ENCODE measurements around the gene AKAP13.
"Not testable (repeated sequence)": the region's sequence is repeated elsewhere in the genome, so short reads cannot be mapped to it uniquely, and the experiment has no call there.

The AKAP13 gene

GRCh38 chr15:85482894-85483293, 102.5 kb downstream of the AKAP13 start:
- no peak for DNase-seq

- not testable (repeated sequence) for DNase-seq
These were observed 103.6 kb downstream of the AKAP13 start for GRCh38 chr15:85483955-85484354.

DNA sequence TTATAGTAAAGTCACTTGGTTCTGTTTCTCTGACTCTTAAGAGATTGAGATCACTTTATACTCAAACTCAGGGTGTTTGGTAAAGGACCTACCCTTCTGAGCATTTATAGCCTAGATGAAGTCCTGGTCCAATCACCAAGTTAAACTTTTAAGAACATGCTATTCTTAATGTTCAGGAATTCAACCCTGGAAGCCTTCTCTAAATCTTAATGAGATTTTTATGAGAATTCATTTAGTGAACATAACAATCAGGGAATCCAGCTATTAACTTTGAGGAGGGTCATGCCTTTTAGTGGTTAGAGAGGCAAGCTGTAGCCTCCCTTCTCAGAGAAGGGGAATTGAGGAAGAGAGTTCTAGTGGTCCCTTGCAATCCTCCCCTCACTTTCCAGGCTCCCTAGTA, 104.5 kb downstream of the AKAP13 start:
- not testable (repeated sequence) for DNase-seq

GRCh38 chr15:85485956-85486567, 105.7 kb downstream of the AKAP13 start:
- peak; percentile 62 for DNase-seq

DNA sequence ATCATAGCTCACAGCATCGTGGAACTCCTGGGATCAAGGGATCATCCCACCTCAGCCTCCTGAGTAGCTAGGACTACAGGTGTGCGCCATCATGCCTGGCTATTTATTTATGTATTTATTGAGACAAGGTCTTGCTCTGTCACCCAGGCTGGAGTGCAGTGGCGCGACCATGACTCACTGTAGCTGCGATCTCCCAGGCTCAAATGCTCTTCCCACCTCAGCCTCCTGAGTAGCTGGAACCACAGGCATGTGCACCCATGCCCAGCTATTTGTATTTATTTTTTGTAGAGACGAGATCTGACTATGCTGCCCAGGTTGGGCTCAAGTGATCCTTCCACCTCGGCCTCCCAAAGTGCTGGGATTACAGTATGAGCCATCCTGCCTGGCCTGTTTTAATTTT, 107.4 kb downstream of the AKAP13 start:
- DNase-seq, result not testable (repeated sequence)

DNA sequence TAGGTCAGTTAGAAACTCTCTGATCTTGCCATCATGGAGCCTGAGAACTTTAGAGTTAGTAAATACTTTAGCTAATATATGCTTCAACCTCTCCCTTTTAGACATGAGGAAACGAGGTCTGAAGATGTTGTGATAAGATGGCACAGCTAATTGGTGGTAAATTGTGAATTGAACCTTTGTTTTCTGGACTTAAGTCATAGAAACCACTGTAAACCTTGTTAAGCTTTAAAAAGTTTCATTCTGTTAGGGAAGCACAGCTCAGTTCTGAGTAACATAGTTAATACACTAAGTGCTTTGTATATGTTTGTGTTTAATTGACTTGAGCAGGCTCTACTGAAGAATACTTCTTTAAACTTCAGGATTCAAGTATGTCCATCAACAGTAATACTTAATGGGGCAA, 108.6 kb downstream of the AKAP13 start:
- no peak for DNase-seq

GRCh38 chr15:85489773-85490493, 109.5 kb downstream of the AKAP13 start:
- DNase-seq, result no peak

DNA sequence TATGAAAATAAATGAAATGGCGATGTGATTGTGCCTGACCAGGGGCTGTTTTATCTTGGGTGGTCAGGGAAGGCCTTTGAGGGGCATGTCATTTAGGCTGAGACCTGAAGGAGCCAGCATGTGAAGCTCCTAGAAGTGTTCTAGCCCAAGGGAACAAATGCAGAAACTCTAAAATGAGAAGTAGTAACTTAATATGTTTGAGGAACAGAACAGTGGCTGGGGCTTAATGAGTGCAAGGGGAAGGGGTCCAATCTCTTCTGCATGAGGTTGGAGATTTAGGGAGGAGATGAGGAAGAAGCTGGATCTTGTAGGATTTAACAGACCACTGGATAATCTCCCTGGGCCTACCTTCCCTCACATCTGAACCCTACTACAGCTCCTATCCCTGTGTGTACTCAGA, 110.5 kb downstream of the AKAP13 start:
- no peak for DNase-seq

GRCh38 chr15:85491691-85492090, 111.3 kb downstream of the AKAP13 start:
- DNase-seq, result no peak

- DNase-seq, result no peak
These were observed 112.0 kb downstream of the AKAP13 start for GRCh38 chr15:85492406-85492805.

DNA sequence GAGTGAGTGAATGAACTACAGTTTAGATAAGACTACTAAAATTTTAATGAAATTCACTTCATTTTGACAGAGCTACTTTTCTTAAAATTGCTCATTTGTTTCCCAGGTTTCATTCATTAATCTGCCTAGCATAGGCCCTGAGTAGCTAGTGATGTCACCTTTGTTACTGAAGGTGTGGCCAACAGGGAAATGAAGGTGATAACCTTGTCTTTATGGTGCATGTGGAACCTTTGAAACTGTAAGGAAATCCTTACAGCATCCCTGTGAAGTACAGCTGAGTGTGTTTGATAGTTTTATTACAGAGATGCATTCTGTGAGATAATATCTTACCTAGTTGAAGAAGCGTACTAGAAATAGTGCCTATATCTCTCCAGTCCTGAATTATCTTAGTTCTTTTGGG, 112.9 kb downstream of the AKAP13 start:
- DNase-seq, result no peak

- DNase-seq, result no peak
These were observed 113.8 kb downstream of the AKAP13 start for GRCh38 chr15:85494048-85494777.

DNA sequence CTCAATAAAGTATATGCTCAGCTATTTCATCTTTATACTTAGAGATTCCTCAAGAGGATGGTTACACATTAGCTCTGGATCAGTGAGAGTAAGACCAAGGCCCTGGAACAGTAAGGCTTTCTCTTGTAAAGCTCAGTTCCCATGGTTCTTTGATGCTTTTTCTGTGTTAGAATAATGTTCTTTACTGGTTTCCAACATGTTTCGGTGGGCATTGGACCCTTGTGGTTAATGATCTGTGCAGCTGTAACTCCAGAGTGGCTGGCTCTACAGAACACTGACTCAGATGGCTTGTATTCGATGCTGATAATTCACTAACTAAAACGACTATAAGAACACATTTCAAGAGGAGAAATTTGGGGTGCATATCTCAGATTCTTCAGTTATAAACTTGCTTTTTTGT, 114.7 kb downstream of the AKAP13 start:
- DNase-seq, result no peak

- no peak for DNase-seq
These were observed 115.1 kb downstream of the AKAP13 start for GRCh38 chr15:85495544-85495943.

DNA sequence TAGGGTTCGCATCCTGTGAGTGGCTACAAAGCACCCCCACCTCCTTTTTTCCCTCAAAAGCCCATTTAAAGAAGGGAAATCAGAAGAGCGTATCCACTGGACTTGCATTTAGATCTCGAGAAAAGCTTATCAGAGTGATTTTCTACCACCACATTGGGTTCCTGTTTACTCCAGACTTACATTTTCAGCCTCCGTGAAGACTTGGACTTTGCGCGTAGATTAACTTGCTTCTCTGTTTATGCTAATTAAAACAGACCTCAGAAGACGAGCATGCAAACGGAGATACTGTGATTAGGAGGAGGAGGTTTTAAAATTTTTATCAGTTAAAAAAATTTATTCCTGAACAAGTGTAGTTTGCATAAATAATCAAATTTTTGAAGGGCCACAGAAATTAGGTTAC, 115.7 kb downstream of the AKAP13 start:
- DNase-seq, result no peak

GRCh38 chr15:85496551-85497171, 116.3 kb downstream of the AKAP13 start:
- no peak for DNase-seq

DNA sequence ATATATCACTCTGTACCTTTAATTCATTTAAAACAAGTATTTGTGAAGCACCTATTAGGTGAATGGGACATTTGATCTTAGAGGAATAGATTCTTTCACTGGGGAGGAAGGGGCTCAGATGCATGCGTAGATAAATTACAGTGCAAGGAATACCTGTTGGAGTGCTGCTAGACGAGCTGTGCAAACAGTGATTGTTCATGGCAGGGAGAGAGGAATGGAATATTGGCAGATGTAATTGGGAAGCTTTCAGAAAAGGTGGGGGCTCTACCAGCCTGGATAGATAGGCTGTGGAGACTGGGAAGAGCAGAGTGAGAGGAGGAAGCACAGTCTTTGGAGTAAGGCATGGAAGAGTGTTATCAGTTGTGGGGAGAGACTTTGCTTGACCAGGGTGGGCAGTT, 116.8 kb downstream of the AKAP13 start:
- DNase-seq, result no peak

- no peak for DNase-seq
These were observed 118.1 kb downstream of the AKAP13 start for GRCh38 chr15:85498471-85498870.

DNA sequence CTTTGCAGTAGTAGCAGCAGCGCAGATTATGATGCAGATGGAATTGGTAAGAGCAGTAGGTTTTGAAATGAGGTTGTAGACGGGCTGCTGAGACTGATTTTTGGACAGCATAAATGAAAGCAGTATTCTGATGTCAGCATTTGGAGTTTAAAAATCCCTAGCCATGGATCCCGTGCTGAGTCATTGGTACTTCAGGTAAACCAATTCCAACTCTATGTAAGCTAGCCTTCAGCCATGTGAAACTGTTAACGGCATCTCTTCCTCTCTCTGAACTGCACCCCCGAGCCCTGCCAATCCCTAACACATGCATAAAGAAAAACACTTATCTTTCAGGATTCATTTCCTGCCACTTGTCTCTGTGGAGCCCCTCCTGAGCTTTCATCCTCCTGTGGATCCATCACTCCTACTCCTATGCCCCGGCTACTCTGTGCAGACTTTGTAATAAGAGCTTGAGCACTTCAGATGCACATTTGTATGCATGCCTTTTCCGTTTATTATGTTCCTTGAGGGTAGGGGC, 119.0 kb downstream of the AKAP13 start:
- DNase-seq, result no peak

GRCh38 chr15:85500060-85500708, 119.8 kb downstream of the AKAP13 start:
- no peak for DNase-seq

GRCh38 chr15:85500729-85501128, 120.3 kb downstream of the AKAP13 start:
- peak; percentile 81 for DNase-seq

DNA sequence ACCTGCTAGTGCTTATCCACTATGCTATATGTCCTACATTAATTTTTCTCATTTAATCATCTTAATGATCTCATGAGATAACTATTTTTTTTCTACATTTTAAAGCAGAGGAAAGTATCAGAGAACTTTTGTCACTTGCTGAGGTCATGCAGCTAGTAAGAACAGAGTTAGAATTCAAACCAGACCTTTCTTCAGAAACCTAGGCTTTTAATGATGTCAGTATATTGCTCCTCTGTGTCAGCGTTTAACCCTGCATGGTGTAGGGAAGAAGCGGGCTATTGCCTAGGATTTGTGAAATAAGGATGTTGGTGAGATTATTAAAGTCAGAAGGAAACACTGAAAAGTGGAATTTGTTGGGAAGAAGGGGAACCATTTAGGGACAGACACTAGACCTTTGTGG, 121.2 kb downstream of the AKAP13 start:
- no peak for DNase-seq
